Stimulated activated CD8-positive, alpha-beta memory T cell treated with anti-CD3 and anti-CD28 coated beads, Interleukin-4, amount 100 ng/mL, for 24 hours (primary cell): ENCODE results near the gene TBXAS1.
"Not testable (repeated sequence)": the region's sequence is repeated elsewhere in the genome, so short reads cannot be mapped to it uniquely, and the experiment has no call there.

Experiments used
- DNase-seq: peaks from one replicate; pipeline ENCODE4 v3.0.0-alpha.2; 2020; ENCODE audit warnings: low read depth

TBXAS1 gene

GRCh38 chr7:139893461-139893860, 64.4 kb downstream of the TBXAS1 start:
- DNase-seq: no peak

DNA sequence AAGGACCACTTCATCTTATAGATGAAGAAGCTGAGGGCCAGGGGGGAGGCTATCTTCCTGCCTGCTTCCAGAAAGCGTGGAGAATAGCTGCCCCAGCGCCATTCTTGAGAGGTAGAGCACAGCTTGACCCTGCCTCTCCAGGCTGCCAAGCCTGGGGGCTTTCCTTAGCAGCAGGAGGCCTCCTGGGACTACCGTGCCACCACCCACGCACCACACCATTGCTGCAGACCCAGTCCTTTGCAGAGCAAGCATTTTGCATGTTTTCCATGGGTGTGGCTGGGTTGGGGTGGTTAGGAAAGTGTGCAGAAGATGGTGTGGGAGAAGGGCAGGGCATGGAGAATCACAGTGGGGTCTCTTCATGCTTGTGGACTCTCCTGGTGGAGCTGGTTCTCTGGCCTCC, 64.9 kb downstream of the TBXAS1 start:
- no peak for DNase-seq

DNA sequence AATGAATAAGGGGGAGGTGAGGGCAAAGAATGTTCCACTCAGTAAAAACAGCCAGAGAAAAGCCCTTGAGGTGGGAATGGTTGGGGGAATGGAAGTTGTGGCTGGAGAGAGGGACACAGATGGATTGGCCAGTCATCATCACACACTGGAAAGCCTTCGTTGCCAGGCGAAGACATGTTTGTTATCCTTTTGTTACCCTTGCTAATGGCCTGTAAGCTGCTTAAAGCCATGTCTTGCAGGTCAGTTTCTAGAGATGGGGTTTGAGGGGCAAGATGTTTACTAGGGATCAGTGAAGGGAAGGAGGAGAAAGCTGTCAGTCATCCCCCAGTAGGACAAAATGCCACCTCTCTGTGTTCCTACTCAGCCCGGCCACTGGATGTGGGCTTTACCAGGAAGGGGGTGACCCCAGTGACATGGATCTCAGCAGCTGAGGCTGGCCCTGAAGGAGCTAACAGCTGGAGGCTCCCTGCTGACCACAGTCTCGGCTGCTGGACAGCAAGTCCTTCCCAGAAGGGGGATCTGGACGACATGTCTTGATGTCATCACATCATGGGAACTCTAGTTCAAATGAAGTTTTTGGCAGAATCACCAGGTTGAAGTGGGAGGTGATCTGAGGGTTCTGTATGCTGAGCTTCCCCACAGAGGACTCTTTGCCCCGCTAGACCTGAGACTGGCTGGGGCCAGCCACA, 66.2 kb downstream of the TBXAS1 start:
- DNase-seq: no peak

DNA sequence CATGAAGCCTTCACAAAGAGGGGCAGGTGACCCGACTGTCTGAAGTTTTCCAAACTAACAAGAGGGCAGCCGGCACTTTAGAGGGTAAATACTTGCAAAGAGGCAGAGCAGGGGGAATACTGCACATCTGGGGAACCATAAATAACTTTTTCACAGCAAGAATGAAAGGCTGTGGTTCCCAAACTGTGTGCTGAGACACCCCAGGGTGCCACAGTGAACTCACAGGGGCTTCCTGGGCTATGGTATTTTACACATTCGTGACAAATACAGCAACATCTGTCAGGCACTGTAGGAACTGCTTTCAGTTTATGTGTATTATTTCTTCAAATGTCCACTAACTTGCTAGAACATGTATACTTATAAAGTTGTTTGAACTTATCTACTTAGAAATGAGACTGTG, 67.2 kb downstream of the TBXAS1 start:
- no peak for DNase-seq

- no peak for DNase-seq
Observed at GRCh38 chr7:139896831-139897230, 67.8 kb downstream of the TBXAS1 start.

DNA sequence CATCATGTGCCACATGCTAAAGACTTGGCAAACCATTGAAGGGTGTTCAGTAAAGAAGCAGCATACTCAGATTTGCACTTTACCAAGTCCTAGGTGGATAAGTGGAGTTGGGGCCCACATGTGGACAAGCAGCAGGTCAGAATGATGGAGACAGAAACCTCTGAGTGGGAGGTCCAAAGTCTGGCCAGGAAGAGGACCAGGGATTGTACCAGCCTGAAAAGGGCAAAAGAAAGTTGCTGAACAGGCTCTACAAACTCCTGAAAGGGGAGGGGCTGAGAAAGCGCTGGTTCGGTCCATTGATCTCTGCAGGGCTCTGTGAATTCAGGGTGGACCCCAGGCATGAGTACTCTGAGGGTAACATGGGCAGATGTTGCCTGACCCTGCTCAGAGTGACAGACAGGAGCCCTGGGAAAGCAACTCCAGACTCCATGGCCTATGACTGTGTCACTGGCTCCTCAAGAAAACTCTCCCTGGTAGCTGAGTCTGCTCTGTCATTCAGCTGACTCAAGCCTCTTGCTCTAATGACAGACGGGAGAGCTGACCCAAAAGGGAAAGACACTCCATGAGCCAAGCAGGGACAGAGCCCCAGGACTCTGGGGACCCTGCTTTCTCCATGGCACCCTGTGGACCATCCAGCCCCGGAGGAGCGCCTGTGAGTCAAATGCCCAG, 68.5 kb downstream of the TBXAS1 start:
- DNase-seq: no peak

- DNase-seq: no peak
Observed at GRCh38 chr7:139898483-139898882, 69.4 kb downstream of the TBXAS1 start.

GRCh38 chr7:139899328-139899955, 70.4 kb downstream of the TBXAS1 start:
- DNase-seq: no peak

GRCh38 chr7:139900326-139900725, 71.3 kb downstream of the TBXAS1 start:
- DNase-seq: no peak

- no peak for DNase-seq
Observed at GRCh38 chr7:139901056-139901795, 72.2 kb downstream of the TBXAS1 start.

DNA sequence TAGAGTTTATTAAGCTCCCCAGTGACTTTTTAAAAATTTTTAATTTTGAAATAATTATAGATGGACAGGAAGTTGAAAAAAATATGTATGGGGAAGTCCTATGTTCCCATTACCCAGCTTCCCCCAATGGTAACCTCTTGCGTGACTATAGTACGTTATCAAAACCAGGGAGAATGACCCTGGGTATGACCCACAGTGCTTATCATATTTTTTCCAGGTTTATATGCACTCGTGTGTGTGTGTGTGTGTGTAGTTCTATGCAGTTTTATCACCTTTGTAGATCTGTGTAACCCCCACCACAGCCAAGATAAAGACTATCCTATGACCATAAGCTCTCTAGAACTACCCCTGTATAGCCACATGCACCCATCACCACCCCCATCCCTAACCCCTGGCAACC, 72.8 kb downstream of the TBXAS1 start:
- no peak for DNase-seq

DNA sequence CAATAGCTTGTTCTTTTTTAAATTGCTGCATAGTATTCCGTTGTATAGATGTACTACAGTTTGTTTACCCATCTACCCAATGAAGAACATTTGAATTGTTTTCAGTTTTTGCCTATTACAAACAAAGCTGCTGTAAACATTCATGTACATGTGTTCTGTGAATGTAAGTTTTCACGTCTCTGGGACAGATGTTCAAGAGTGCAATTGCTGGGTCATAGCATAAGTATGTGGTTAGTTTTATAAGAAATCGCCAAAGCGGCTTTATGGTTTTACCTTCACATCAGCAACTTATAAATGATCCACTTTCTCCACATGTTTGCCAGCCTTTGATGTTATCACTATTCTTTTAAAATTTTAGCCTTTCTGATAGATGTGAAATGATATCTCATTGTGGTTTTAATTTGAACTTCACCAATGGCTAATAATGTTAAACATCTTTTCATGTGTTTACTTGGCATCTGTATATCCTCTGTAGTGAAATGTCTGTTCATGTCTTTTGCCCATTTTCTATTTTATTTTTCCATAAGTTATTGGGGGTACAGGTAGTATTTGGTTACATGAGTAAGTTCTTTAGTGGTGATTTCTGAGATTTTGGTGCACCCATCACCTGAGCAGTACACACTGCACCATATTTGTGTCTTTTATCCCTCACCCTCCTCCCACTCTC, 73.5 kb downstream of the TBXAS1 start:
- no peak for DNase-seq

GRCh38 chr7:139903103-139903477, 74.0 kb downstream of the TBXAS1 start:
- not testable (repeated sequence) for DNase-seq

DNA sequence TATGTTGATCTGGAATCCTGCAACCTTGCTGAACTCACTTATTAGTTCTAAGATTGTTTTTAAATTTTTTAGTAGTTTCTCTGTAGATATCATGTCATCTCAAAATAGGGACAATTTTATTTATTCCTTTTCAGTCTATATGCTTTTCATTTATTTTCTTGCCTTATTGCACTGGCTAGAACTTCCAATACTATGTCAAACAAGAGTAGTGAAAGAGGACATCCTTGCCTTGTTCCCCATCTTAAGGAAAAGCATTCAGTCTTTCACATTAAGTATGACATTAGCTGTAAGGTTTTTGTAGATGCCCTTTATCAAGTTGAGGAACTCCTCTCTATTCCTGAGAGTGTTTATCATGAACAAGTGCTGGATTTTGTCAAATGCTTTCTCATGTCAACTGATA, 77.8 kb downstream of the TBXAS1 start:
- no peak for DNase-seq

DNA sequence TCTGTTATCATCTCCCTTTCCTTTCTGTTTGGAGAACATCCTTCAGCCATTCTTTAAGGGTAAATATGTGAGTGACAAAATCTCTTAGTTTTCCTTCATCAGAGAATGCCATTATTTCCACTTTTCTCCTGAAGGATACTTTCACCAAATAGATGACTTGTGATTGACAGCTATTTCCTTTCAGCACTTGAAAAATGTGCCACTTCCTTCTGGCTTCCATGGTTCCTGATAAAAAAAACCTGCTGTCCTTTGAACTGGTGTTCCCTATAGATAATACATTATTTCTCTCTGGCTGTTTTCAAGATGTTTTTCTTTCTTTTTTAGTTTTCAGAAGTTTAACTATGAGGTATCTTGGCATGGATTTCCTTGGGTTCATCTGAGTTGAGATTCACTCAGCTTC, 79.7 kb downstream of the TBXAS1 start:
- DNase-seq: no peak

GRCh38 chr7:139909379-139910050, 80.5 kb downstream of the TBXAS1 start:
- DNase-seq: no peak

GRCh38 chr7:139913021-139913844, 84.2 kb downstream of the TBXAS1 start:
- no peak for DNase-seq

- DNase-seq: no peak
Observed at GRCh38 chr7:139913845-139914135, 84.7 kb downstream of the TBXAS1 start.

- DNase-seq: no peak
Observed at GRCh38 chr7:139914306-139915267, 85.5 kb downstream of the TBXAS1 start.
